Naive B cell (primary cell): ENCODE results near the gene PTPRG. TPM values are rescaled to one million over a fixed set of nuclear protein-coding genes. Genes with fewer than 3 reads are reported as not detected.

Experiments
- ATAC-seq, 2 donors: fragments of 150-1000 bp; cut with Tn5 transposase; 2 replicates each; pipeline ENCODE4 v1.10.0; 2021; ENCODE audit warnings: low read depth in 2 of 2, mild to moderate bottlenecking in 2 of 2, moderate library complexity in 2 of 2
- DNase-seq: peaks from one replicate; pipeline ENCODE4 v3.0.0; 2022
- H3K27ac Mint-ChIP-seq, 6 donors: one replicate each; pipeline ENCODE4 v1.8.0; 2020 to 2022; ENCODE audit warnings: mild to moderate bottlenecking in 6 of 6, mixed read lengths in 6 of 6, moderate library complexity in 5 of 6, inconsistent platforms in 2 of 6
- H3K27me3 Mint-ChIP-seq, 3 donors: one replicate each; pipeline ENCODE4 v1.8.0; 2021 to 2022; ENCODE audit warnings: mixed read lengths in 3 of 3, mild to moderate bottlenecking in 1 of 3
- H3K36me3 Mint-ChIP-seq, 2 donors: one replicate each; pipeline ENCODE4 v1.8.0; 2020 to 2022; ENCODE audit warnings: mixed read lengths in 2 of 2, inconsistent platforms in 1 of 2, mild to moderate bottlenecking in 1 of 2
- H3K4me1 Mint-ChIP-seq, 3 donors: one replicate each; pipeline ENCODE4 v1.8.0; 2020 to 2022; ENCODE audit warnings: mixed read lengths in 3 of 3, inconsistent platforms in 1 of 3, mild to moderate bottlenecking in 1 of 3, moderate library complexity in 1 of 3
- H3K4me3 Mint-ChIP-seq, 8 donors: one replicate each; pipeline ENCODE4 v1.8.0; 2020 to 2022; ENCODE audit warnings: mild to moderate bottlenecking in 8 of 8, mixed read lengths in 8 of 8, moderate library complexity in 8 of 8, inconsistent platforms in 2 of 8
- H3K9me3 Mint-ChIP-seq, 7 donors: one replicate each; pipeline ENCODE4 v1.8.0; 2020 to 2022; ENCODE audit warnings: mixed read lengths in 7 of 7, mild to moderate bottlenecking in 5 of 7, inconsistent platforms in 2 of 7, moderate library complexity in 1 of 7
- polyA plus RNA-seq, 6 donors: library from polyadenylated mRNA; unstranded; fragments of 300-500 nt; fragmentation: Illumina TruSeq; gene quantifications; one replicate each; pipeline ENCODE4 v1.2.3, GENCODE V29; 2021; ENCODE audit warnings: low read depth in 6 of 6

The PTPRG gene
- polyA plus RNA-seq, 6 donors from 2014 or later: 0.05 to 0.20 (median 0.10) TPM; not detected in 1

DNA sequence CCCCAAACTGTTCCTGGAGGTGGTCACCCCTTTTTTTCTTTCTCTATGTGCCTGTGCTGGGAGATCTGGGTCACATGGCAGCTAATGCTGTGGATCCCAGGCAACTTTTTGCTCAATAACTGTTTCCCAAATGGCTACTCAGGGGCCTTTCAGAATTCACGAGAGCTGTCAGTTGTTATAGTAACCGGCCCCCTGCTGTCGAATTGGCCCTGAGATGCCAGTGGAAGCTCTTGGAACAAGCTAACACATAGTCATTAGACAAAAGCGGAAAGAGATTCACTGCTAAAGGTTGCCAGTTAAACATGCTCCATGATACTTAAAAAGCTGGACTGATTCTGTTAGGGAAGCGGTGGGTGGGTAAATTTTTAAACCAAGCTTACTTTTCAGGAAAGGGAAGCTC lies 667.8 kb downstream of the PTPRG start:
- Mint-ChIP-seq H3K4me3 (no peak overlapping the region), H3K36me3 (no peaks in the 10 kb centered on the region), H3K27me3 (no peaks in the 10 kb centered on the region), H3K4me1 (no peaks in the 10 kb centered on the region), H3K27ac (no peak overlapping the region), H3K9me3 (no peaks in the 10 kb centered on the region)
- ATAC-seq: no peak
- no peak for DNase-seq

DNA sequence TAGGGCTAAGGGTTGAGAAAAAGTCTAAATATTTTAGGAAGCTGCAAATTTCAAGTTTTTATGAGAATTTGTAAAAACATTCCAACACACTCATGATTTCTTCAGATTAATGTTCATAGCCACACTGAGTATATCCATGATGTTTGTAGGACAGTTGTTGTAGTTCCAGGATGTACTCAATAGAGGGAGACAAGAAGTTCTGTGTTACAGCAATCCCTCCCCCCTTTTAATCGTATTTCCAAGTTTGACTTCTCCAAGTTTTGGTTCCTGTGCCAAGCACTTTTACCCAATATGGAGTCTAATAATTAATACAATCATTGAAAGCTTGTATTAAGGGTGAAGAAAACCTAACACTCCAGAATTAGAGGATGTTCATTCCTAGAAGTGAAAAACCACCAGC lies 668.5 kb downstream of the PTPRG start:
- Mint-ChIP-seq H3K27me3 (no peaks in the 10 kb centered on the region), H3K9me3 (no peaks in the 10 kb centered on the region), H3K4me1 (no peaks in the 10 kb centered on the region), H3K4me3 (no peak overlapping the region), H3K36me3 (no peaks in the 10 kb centered on the region), H3K27ac (no peak overlapping the region)
- DNase-seq (no peak), ATAC-seq (no peak)

DNA sequence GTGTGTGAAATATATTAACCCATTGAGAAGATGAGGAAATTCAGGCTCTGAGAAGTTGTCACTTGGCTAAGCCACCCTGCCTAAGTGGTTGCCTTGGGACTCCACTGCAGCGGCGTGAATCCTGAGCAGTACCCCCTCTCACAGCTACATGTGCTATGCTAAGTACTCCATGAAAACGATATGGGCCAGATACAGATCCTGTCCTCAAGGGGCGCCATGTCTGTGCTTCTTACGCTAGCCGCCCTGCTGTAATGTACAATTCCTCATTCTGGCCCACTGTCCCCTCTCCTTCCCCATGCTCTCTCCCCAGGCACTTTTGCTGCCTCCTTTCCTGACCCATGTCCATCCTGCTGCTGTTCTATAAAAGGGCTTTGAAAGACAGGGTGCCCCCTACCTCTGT lies 671.7 kb downstream of the PTPRG start:
- H3K9me3 Mint-ChIP-seq: no peaks in the 10 kb centered on the region
- no peak overlapping the region for H3K4me3 Mint-ChIP-seq
- H3K36me3 Mint-ChIP-seq: no peaks in the 10 kb centered on the region
- peaks cover 0 to 2% (median 0%) of the 10 kb centered on the region in 3 donors for H3K4me1 Mint-ChIP-seq
- no peaks in the 10 kb centered on the region for H3K27me3 Mint-ChIP-seq
- no peak for ATAC-seq
- H3K27ac Mint-ChIP-seq: no peak overlapping the region
- no peak for DNase-seq

DNA sequence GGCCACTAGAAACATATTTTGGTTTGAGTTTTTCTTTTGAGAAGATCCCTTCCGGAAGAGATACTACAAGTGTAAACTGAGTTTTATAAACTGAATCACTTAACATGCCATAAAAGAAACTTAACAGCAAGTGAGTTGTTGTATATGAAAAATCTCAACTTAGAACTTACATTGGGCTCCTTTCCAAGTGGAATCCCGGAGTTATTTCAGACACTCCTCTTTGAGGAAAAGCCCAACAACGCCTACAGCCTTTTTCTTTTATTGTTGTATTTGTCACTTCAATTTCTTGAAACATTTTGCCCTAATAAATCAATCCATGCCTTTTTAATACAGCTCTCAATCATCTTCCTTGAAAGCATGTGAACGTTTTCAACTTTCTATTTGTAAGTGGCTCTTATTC lies 674.6 kb downstream of the PTPRG start:
- ATAC-seq (no peak), DNase-seq (no peak)
- H3K27me3 Mint-ChIP-seq: no peaks in the 10 kb centered on the region
- H3K27ac Mint-ChIP-seq: no peak overlapping the region
- H3K9me3 Mint-ChIP-seq: no peaks in the 10 kb centered on the region
- no peaks in the 10 kb centered on the region for H3K36me3 Mint-ChIP-seq
- H3K4me1 Mint-ChIP-seq: peaks cover 0 to 2% (median 0%) of the 10 kb centered on the region in 3 donors
- H3K4me3 Mint-ChIP-seq: no peak overlapping the region

DNA sequence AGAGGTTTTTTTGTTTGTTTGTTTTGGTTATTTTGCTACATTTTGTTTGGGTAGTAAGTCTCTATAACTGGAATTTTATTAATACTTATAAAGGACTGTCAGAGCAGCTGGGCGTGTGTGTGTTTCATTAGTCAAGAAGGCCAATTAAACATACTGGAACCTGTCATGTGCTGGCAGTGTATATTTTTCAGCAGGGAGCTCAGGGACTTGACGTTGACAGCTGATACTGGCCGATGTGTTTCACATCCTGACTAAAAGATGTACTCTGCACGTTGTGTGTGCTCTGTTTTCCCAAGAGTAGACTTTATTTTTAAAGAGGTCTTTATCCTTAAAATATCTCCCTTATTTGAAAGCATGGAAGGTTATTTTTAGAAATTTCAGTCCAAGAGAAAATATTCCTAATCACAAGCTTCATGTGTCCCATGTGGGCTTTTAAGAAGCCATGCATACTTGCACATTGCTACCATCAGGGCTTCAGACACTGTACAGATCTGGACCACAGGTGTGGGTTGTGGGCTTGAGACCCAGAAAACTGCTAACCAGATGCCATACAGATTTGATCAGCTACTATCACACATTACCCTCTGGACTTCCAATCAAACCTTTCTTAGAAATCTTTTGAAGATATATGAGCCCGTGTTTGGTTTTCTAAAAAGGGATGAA lies 676.0 kb downstream of the PTPRG start:
- Mint-ChIP-seq H3K36me3 (no peaks in the 10 kb centered on the region), H3K4me3 (no peak overlapping the region), H3K9me3 (no peaks in the 10 kb centered on the region), H3K27ac (no peak overlapping the region), H3K4me1 (peaks cover 0 to 2% (median 0%) of the 10 kb centered on the region in 3 donors), H3K27me3 (no peaks in the 10 kb centered on the region)
- DNase-seq: no peak
- no peak for ATAC-seq

DNA sequence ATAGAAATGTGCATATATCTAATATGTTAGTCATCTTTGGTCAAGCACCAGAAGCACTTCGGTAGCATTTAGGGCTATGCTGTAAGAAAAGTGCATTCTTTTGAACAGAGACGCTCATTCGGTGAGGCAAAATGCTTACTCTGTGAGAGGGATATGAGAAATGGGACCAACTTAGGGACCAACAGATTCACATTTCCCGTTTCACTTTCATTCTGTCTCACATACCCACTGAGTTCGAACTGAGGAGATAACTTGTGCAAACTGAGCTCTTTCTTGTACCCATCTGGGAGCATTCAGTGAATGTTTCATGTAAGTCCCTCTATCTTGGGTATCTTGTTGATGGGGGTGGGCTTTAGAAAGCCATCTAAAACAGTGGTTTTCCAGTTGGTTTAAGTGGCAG lies 676.6 kb downstream of the PTPRG start:
- no peak for DNase-seq

DNA sequence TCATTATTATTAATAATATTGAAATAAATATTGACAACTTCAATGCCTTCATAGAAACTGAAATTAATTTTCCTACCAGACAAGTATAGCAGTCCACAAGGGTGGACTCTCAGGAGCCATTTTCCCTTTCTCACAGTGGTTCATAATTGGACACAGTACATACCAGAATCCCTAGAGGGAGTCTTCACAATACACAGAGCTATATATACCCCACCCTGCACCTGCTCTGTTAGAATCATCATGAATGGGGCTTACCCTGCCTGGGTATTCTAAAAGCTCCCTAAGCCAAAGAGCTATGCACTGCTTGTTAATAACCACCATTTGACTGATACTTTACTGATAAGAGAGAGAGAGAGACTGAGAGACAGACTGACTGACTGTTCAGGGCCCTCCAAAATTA lies 677.1 kb downstream of the PTPRG start:
- ATAC-seq (no peak), DNase-seq (no peak)
- Mint-ChIP-seq H3K27ac (no peak overlapping the region), H3K4me1 (peaks cover 0 to 2% (median 0%) of the 10 kb centered on the region in 3 donors), H3K27me3 (no peaks in the 10 kb centered on the region), H3K4me3 (no peak overlapping the region), H3K36me3 (no peaks in the 10 kb centered on the region), H3K9me3 (no peaks in the 10 kb centered on the region)

More for the DNA sequence above, 676.6 kb downstream of the PTPRG start:
- Mint-ChIP-seq H3K9me3 (no peaks in the 10 kb centered on the region), H3K27me3 (no peaks in the 10 kb centered on the region), H3K4me1 (peaks cover 0 to 2% (median 0%) of the 10 kb centered on the region in 3 donors), H3K36me3 (no peaks in the 10 kb centered on the region), H3K4me3 (no peak overlapping the region), H3K27ac (peak overlapping the region in 1 of 6 donors; percentile 34)
- no peak for ATAC-seq

DNA sequence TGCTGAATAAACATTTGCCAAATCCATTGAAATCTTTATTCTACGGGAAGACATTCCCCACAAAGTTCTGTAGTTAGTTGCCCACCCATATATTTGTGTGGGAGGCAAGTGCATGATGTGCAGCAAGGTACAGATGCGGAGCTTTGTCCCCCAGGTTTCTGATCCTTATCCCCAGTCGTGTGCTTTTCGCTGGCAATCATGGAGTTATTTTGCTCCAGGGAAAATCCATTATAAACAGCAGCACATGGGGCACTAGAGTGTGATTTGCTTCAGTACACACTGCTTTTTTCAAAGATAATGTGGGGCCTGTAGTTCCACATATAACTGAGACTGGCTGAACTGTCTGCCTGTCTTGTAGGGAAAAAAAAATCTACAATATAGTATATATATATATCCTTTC lies 679.9 kb downstream of the PTPRG start:
- Mint-ChIP-seq H3K27me3 (peaks cover 0 to 9% (median 3%) of the 10 kb centered on the region in 3 donors), H3K36me3 (no peaks in the 10 kb centered on the region), H3K27ac (no peak overlapping the region), H3K4me1 (peaks cover 0 to 2% (median 0%) of the 10 kb centered on the region in 3 donors), H3K4me3 (no peak overlapping the region), H3K9me3 (no peaks in the 10 kb centered on the region)
- ATAC-seq: no peak
- no peak for DNase-seq

DNA sequence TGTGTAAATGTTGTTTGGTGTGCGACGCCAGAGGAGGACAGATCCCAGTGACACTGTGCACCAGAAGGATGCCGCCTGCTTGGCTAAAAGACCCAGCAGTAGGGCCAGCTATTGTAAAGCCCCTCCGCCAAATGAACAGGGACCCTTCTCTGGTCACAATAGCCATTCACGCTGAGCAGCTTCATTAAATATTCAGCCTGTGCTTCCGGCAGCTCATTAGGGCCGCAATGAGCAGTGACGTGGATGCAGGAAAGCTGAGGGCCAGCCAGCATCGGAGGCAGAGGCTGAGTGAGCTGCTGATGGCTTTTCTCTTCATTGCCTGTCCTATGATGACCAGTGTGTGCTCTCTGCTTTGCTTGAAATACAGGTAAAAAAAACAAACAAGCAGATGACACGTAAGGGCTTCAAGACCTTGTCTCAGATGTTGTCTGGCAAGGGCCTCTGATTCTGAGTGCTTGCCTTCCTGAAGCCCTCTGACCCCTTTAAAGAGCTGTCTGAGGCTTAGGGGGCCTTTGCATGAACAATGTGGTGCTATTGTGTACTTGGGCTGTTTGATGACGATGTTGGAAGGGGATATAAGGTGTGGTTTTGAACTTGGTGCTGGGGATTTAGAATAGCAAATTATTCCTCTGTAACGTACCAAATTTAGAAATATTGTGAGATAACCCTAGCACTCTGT lies 681.6 kb downstream of the PTPRG start:
- DNase-seq (no peak), ATAC-seq (no peak)
- Mint-ChIP-seq H3K27ac (no peak overlapping the region), H3K36me3 (no peaks in the 10 kb centered on the region), H3K4me1 (peaks cover 0 to under 1% (median 0%) of the 10 kb centered on the region in 3 donors), H3K4me3 (peak overlapping the region in 1 of 8 donors; percentile 22), H3K27me3 (peaks cover 0 to 9% (median 3%) of the 10 kb centered on the region in 3 donors), H3K9me3 (no peaks in the 10 kb centered on the region)

DNA sequence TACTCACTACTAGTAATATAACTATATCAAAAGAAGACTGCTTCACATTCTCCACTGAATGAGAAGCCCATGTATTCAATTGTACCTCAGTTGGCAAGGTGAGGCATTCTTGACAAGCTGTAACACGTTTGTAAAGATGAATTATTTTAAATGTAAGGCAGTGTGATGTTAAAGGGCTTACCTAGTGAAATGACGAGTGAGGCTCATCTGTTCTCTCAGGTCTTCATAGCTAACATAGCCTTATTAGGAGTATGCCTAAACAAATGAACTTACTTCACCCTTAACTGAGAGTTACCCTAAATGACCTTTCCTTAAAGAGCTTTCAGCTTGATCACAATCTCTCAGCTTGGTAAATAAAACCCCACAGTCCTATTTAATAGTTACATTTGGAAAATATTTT lies 684.7 kb downstream of the PTPRG start:
- ATAC-seq: no peak
- no peaks in the 10 kb centered on the region for H3K4me1 Mint-ChIP-seq
- H3K9me3 Mint-ChIP-seq: peaks cover 0 to 2% (median 0%) of the 10 kb centered on the region in 7 donors

DNA sequence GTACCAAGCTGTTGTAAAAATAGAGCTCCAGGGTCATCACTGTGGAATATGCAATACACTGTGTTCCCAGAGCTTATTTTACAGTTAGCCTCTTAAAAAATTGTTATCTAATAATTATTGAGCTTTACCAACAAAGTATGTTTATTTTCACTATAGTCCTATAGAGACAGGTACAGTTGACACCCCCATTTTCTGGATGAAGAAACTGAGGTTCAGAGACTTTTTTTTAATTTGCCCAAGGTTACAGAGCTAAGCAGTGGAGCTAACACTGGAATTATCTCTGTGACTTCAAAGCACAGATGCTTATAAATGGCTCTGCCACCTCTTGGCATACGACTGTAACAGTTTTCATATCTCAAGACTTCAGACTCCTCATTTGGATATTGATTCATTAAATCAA lies 685.6 kb downstream of the PTPRG start:
- Mint-ChIP-seq H3K27ac (no peak overlapping the region), H3K9me3 (peaks cover 0 to 2% (median 0%) of the 10 kb centered on the region in 7 donors), H3K4me1 (no peaks in the 10 kb centered on the region), H3K27me3 (peaks cover 0 to 13% (median 3%) of the 10 kb centered on the region in 3 donors), H3K4me3 (no peak overlapping the region), H3K36me3 (no peaks in the 10 kb centered on the region)
- DNase-seq (no peak), ATAC-seq (no peak)

More for the DNA sequence above, 684.7 kb downstream of the PTPRG start:
- no peak overlapping the region for H3K27ac Mint-ChIP-seq
- H3K4me3 Mint-ChIP-seq: no peak overlapping the region
- peaks cover 0 to 13% (median 3%) of the 10 kb centered on the region in 3 donors for H3K27me3 Mint-ChIP-seq
- no peaks in the 10 kb centered on the region for H3K36me3 Mint-ChIP-seq
- no peak for DNase-seq

DNA sequence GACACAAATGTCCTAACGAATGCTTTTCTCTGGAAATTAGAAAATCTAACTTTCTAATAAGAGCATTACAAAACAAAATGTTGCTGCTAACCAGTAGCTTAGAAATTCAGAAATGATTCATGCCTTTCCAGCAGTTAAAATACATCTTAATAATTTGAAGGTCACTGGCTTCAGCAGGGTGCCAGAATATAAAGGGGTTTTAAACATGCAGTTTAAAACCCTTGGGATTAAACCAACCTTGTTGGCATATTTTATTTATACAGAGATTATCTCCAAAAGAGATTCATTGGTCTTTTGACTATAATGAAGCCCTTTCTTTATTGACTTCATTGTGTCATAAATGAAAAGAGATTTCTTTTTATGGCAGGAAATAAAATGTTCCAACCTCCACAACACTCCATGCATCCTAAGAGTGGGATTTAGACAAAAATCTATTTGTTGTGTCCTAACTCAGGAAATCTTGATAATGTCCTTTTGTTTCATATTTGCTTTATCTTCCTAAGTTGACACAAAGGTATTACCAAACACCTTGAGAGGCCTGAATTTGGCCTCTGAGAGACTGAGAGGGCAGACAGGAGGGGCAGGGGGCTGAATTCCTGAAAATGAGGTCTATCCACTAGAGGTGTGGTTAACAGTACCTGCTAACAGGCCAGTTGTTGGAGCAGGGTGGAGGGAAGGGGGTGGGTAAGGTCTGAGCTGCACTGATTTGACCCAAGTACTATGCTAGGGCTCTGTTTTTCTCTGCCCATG lies 687.5 kb downstream of the PTPRG start:
- Mint-ChIP-seq H3K36me3 (no peaks in the 10 kb centered on the region), H3K27me3 (peaks cover 0 to 13% (median 6%) of the 10 kb centered on the region in 3 donors)

DNA sequence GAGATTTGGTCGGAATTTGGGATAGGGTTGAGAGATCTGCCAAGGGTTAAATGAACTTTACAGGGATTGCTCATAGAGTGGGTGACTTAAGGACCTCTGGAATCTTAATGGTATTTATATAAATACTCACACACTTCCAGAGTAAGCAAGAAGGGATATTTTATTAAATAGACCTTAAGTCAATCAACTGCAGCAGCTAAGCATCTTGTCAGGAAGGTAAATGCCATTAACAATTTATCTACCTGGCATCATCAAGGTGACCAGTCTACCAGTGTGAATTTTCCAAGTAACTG lies 688.1 kb downstream of the PTPRG start:
- no peak overlapping the region for H3K4me3 Mint-ChIP-seq

More for the DNA sequence above, 687.5 kb downstream of the PTPRG start:
- Mint-ChIP-seq H3K9me3 (peaks cover 0 to 3% (median 0%) of the 10 kb centered on the region in 7 donors), H3K4me3 (no peak overlapping the region), H3K4me1 (no peaks in the 10 kb centered on the region), H3K27ac (no peak overlapping the region)
- ATAC-seq (no peak), DNase-seq (no peak)

More for the DNA sequence above, 688.1 kb downstream of the PTPRG start:
- no peak for ATAC-seq
- H3K36me3 Mint-ChIP-seq: no peaks in the 10 kb centered on the region
- H3K4me1 Mint-ChIP-seq: no peaks in the 10 kb centered on the region
- peaks cover 0 to 11% (median 9%) of the 10 kb centered on the region in 3 donors for H3K27me3 Mint-ChIP-seq
- no peak overlapping the region for H3K27ac Mint-ChIP-seq
- peaks cover 0 to 3% (median 0%) of the 10 kb centered on the region in 7 donors for H3K9me3 Mint-ChIP-seq
- DNase-seq: no peak
